Neural crest cell (in vitro differentiated cells): ENCODE data around the gene PIMREG. TPM values are rescaled to one million over a fixed set of nuclear protein-coding genes. Genes with fewer than 3 reads are reported as not detected.
A peak's percentile ranks its signal among the peaks of the same experiment; 100 is the strongest.

ENCODE experiments used
- DNase-seq: peaks from one replicate; pipeline ENCODE4 v3.0.0; 2021; ENCODE audit warnings: low read depth, mixed read lengths, low spot score
- H3K27ac Mint-ChIP-seq: one replicate; pipeline ENCODE4 v1.8.0; 2021; ENCODE audit warnings: mild to moderate bottlenecking, mixed read lengths; ENCODE audit not compliant: unreplicated experiment
- H3K27me3 Mint-ChIP-seq: 2 replicates; pipeline ENCODE4 v1.8.0; 2021; ENCODE audit warnings: low read depth, mild to moderate bottlenecking, mixed read lengths
- H3K36me3 Mint-ChIP-seq: 2 replicates; pipeline ENCODE4 v1.8.0; 2021; ENCODE audit warnings: low read depth, mild to moderate bottlenecking, mixed read lengths
- H3K4me1 Mint-ChIP-seq: 2 replicates; pipeline ENCODE4 v1.8.0; 2021; ENCODE audit warnings: mixed read lengths
- H3K4me3 Mint-ChIP-seq: one replicate; pipeline ENCODE4 v1.8.0; 2021; ENCODE audit warnings: mild to moderate bottlenecking, mixed read lengths
- H3K9me3 Mint-ChIP-seq: 2 replicates; pipeline ENCODE4 v1.8.0; 2021; ENCODE audit warnings: mixed read lengths
- CTCF ChIP-seq: fragments of 200-600 bp; sonication (generic); conservative IDR thresholded peaks from 2 replicates; pipeline ENCODE4 v1.5.0; 2021; ENCODE audit warnings: antibody characterized with exemption, mild to moderate bottlenecking
- total RNA-seq: library from RNA; stranded (reverse); gene quantifications from 2 replicates; pipeline ENCODE4 v1.2.1, GENCODE V29; 2021

The PIMREG gene
- total RNA-seq, 1 donor from 2014 or later: 115 TPM

GRCh38 chr17:6429266-6429665 is 15.0 kb upstream of the PIMREG start:
- peaks cover 10% of the 10 kb centered on the region for H3K4me1 Mint-ChIP-seq
- H3K27ac Mint-ChIP-seq: no peak overlapping the region
- peaks cover 9% of the 10 kb centered on the region for H3K9me3 Mint-ChIP-seq
- TF ChIP-seq CTCF: no peak
- H3K36me3 Mint-ChIP-seq: peaks cover 6% of the 10 kb centered on the region
- H3K27me3 Mint-ChIP-seq: no peaks in the 10 kb centered on the region
- DNase-seq: no peak
- H3K4me3 Mint-ChIP-seq: no peak overlapping the region

- H3K9me3 Mint-ChIP-seq: peaks cover 9% of the 10 kb centered on the region
- DNase-seq: no peak
- no peaks in the 10 kb centered on the region for H3K27me3 Mint-ChIP-seq
- TF ChIP-seq CTCF: peak; percentile 58
- H3K36me3 Mint-ChIP-seq: peaks cover 6% of the 10 kb centered on the region
- peaks cover 10% of the 10 kb centered on the region for H3K4me1 Mint-ChIP-seq
- H3K27ac Mint-ChIP-seq: no peak overlapping the region
- H3K4me3 Mint-ChIP-seq: no peak overlapping the region
Measured at GRCh38 chr17:6430769-6431168, 13.5 kb upstream of the PIMREG start.

- Mint-ChIP-seq H3K36me3 (peaks cover 3% of the 10 kb centered on the region), H3K27ac (no peak within 1 kb of the TSS), H3K27me3 (peaks cover 10% of the 10 kb centered on the region), H3K4me1 (peaks cover 20% of the 10 kb centered on the region), H3K9me3 (peaks cover 6% of the 10 kb centered on the region), H3K4me3 (no peak within 1 kb of the TSS)
- no peak for TF ChIP-seq CTCF
- no peak for DNase-seq
Measured at GRCh38 chr17:6435051-6435450, 9.2 kb upstream of the PIMREG start, which contains the start of gene AIPL1. TSS of gene AIPL1 (minus strand) at chr17:6435121. CDS start at chr17:6435104, 17 bp downstream.

- peaks cover 29% of the 10 kb centered on the region for H3K4me1 Mint-ChIP-seq
- DNase-seq: peak; percentile 71
- peak; percentile 81 for TF ChIP-seq CTCF
Measured at GRCh38 chr17:6435968-6436367, 8.3 kb upstream of the PIMREG start.

GRCh38 chr17:6437466-6437865 is 6.8 kb upstream of the PIMREG start:
- no peak for DNase-seq
- Mint-ChIP-seq H3K27ac (no peak overlapping the region), H3K4me3 (no peak overlapping the region), H3K4me1 (peaks cover 37% of the 10 kb centered on the region), H3K9me3 (no peaks in the 10 kb centered on the region), H3K27me3 (peaks cover 10% of the 10 kb centered on the region), H3K36me3 (no peaks in the 10 kb centered on the region)
- TF ChIP-seq CTCF: no peak

More at GRCh38 chr17:6435968-6436367, 8.3 kb upstream of the PIMREG start:
- Mint-ChIP-seq H3K4me3 (peak overlapping the region; percentile 25), H3K27ac (no peak overlapping the region), H3K27me3 (peaks cover 10% of the 10 kb centered on the region), H3K9me3 (peaks cover 3% of the 10 kb centered on the region), H3K36me3 (no peaks in the 10 kb centered on the region)

GRCh38 chr17:6437956-6438355 is 6.3 kb upstream of the PIMREG start:
- DNase-seq: no peak
- Mint-ChIP-seq H3K4me1 (peaks cover 37% of the 10 kb centered on the region), H3K27me3 (peaks cover 10% of the 10 kb centered on the region), H3K9me3 (no peaks in the 10 kb centered on the region), H3K36me3 (no peaks in the 10 kb centered on the region), H3K4me3 (no peak overlapping the region), H3K27ac (no peak overlapping the region)
- no peak for TF ChIP-seq CTCF
